GM12878 (cell line): ENCODE data around the gene SSH2. TPM values are rescaled to one million over a fixed set of nuclear protein-coding genes. Genes with fewer than 3 reads are reported as not detected.

Source experiments
- ATAC-seq: fragments of 200-7000 bp; cut with Tn5 transposase; 3 replicates; pipeline ENCODE4 v1.9.1; 2020; ENCODE audit warnings: mild to moderate bottlenecking, moderate library complexity
- BruUV-seq: library from RNA; stranded (reverse); fragments of 400-500 nt; replicated peaks from 2 replicates; lab custom pipeline; 2021; lab: Mats Ljungman, UMichigan
- CTCF ChIA-PET: fragments of 300-600 bp; sonication (Branson Sonifier 250); formaldehyde crosslinking; extraction: SDS; loops from one replicate; lab custom pipeline; 2021; ENCODE audit warnings: inconsistent platforms; lab: Yijun Ruan, JAX
- POLR2A ChIA-PET: fragments of 350-600 bp; formaldehyde crosslinking; extraction: SDS; loops from one replicate; lab custom pipeline; 2021; ENCODE audit warnings: inconsistent platforms; lab: Charles Lee
- RAD21 ChIA-PET: fragments of 300-600 bp; sonication (Branson Sonifier 250); formaldehyde crosslinking; loops from one replicate; lab custom pipeline; 2023; ENCODE audit warnings: antibody characterized with exemption; ENCODE audit not compliant: unreplicated experiment; lab: Charles Lee
- SMC1A ChIA-PET: fragments of 300-600 bp; sonication (Branson Sonifier 250); formaldehyde crosslinking; loops from one replicate; lab custom pipeline; 2023; ENCODE audit not compliant: unreplicated experiment, uncharacterized antibody; lab: Charles Lee
- DNase-seq: peaks from one replicate; pipeline ENCODE4 v3.0.0-alpha.2; 2011; ENCODE audit warnings: low read depth, low spot score
- FAIRE-seq: peaks from 3 replicates; lab custom pipeline; 2011; peaks lifted over from hg19 to GRCh38; lab: Jason Lieb, UNC
- H2AFZ ChIP-seq: 2 replicates; pipeline ENCODE4 v1.6.0; 2011; ENCODE audit warnings: low read depth, low read length, control low read depth; ENCODE audit not compliant: control insufficient read depth
- H3K27ac ChIP-seq: 2 replicates; pipeline ENCODE4 v1.5.1; 2011; ENCODE audit warnings: control low read depth; ENCODE audit not compliant: control insufficient read depth, insufficient read depth
- H3K27me3 ChIP-seq, 2 experiments: replicated peaks in 1 of 2; 2 replicates each; pipeline versions ENCODE4 v1.6.0 to v1.6.1; 2011; ENCODE audit warnings: low read length in 1 of 2; ENCODE audit not compliant: control insufficient read depth in 2 of 2, insufficient read depth in 2 of 2
- H3K36me3 ChIP-seq, 2 experiments: 2 replicates each; pipeline ENCODE4 v1.5.1; 2011; ENCODE audit warnings: low read length in 1 of 2; ENCODE audit not compliant: control insufficient read depth in 2 of 2, insufficient read depth in 2 of 2
- H3K4me1 ChIP-seq: 2 replicates; pipeline ENCODE4 v1.6.1; 2011; ENCODE audit warnings: mild to moderate bottlenecking, low read length, moderate library complexity, mixed read lengths; ENCODE audit not compliant: control insufficient read depth, insufficient read depth
- H3K4me2 ChIP-seq: 2 replicates; pipeline ENCODE4 v1.6.0; 2011; ENCODE audit warnings: control low read depth; ENCODE audit not compliant: control insufficient read depth, insufficient read depth
- H3K4me3 ChIP-seq: fragments of 200-600 bp; sonication (generic); 2 replicates; pipeline ENCODE4 v1.5.1; 2016
- H3K79me2 ChIP-seq: 2 replicates; pipeline ENCODE4 v1.6.0; 2011; ENCODE audit warnings: low read length; ENCODE audit not compliant: control insufficient read depth, insufficient read depth
- H3K9ac ChIP-seq: 2 replicates; pipeline ENCODE4 v1.8.0; 2011; ENCODE audit warnings: low read length, control low read depth, mixed read lengths; ENCODE audit not compliant: control insufficient read depth, insufficient read depth
- H3K9me3 ChIP-seq: replicated peaks from 3 replicates; pipeline ENCODE4 v1.5.1; 2011; ENCODE audit warnings: mild to moderate bottlenecking, low read length; ENCODE audit not compliant: control insufficient read depth, insufficient read depth
- H4K20me1 ChIP-seq: 2 replicates; pipeline ENCODE4 v1.6.0; 2011; ENCODE audit not compliant: control insufficient read depth, insufficient read depth
- ATF7 ChIP-seq: fragments of 450-650 bp; IDR thresholded peaks from 2 replicates; pipeline ENCODE4 v1.6.1; 2016; ENCODE audit warnings: low read depth, mild to moderate bottlenecking
- BHLHE40 ChIP-seq, 2 experiments: fragments of 450-650 bp in 1 of 2; IDR thresholded peaks; 2 replicates each; pipeline ENCODE4 v1.6.1; 2011 to 2017; ENCODE audit warnings: low read depth in 2 of 2, borderline replicate concordance in 1 of 2, improper control_type of control experiment in 1 of 2, low read length in 1 of 2, mild to moderate bottlenecking in 1 of 2
- CBFB ChIP-seq: IDR thresholded peaks from 2 replicates; pipeline ENCODE4 v1.6.1; 2016; ENCODE audit warnings: antibody characterized with exemption, low read depth
- EED ChIP-seq: sonication (generic); IDR thresholded peaks from 2 replicates; pipeline ENCODE4 v1.6.1; 2016; ENCODE audit warnings: antibody characterized with exemption, low read depth
- EP300 ChIP-seq, 2 experiments: fragments of 150-350 bp in 1 of 2; IDR thresholded peaks; 2 replicates each; pipeline ENCODE4 v1.6.1; 2011 to 2012; ENCODE audit warnings: low read depth in 2 of 2, low read length in 2 of 2, borderline replicate concordance in 1 of 2, improper control_type of control experiment in 1 of 2, inconsistent platforms in 1 of 2; ENCODE audit not compliant: control insufficient read depth in 1 of 2
- NFYB ChIP-seq: IDR thresholded peaks from 2 replicates; pipeline ENCODE4 v1.6.1; 2011; ENCODE audit warnings: low read depth, mild to moderate bottlenecking, low read length, improper control_type of control experiment, moderate library complexity; ENCODE audit not compliant: insufficient read depth
- POLR2AphosphoS5 ChIP-seq: IDR thresholded peaks from 2 replicates; pipeline ENCODE4 v1.6.1; 2011; ENCODE audit warnings: mild to moderate bottlenecking, low read length, inconsistent platforms
- STAT1 ChIP-seq: fragments of 450-650 bp; conservative IDR thresholded peaks from 2 replicates; pipeline ENCODE4 v1.6.1; 2014; ENCODE audit warnings: antibody characterized with exemption, mild to moderate bottlenecking
- TCF3 ChIP-seq: IDR thresholded peaks from 2 replicates; pipeline ENCODE4 v1.6.1; 2012; ENCODE audit warnings: low read depth, mild to moderate bottlenecking, low read length, borderline replicate concordance; ENCODE audit not compliant: insufficient read depth
- TCF7 ChIP-seq: IDR thresholded peaks from 2 replicates; pipeline ENCODE4 v1.6.1; 2014; ENCODE audit warnings: antibody characterized with exemption, borderline replicate concordance
- ZBED1 ChIP-seq: IDR thresholded peaks from 2 replicates; pipeline ENCODE4 v1.6.1; 2016; ENCODE audit warnings: borderline replicate concordance
- ZNF384 ChIP-seq: IDR thresholded peaks from 2 replicates; pipeline ENCODE4 v1.6.1; 2012; ENCODE audit warnings: low read depth, mild to moderate bottlenecking, low read length, improper control_type of control experiment, borderline replicate concordance
- ZNF622 ChIP-seq: fragments of 450-650 bp; IDR thresholded peaks from 2 replicates; pipeline ENCODE4 v1.6.1; 2017; ENCODE audit warnings: mild to moderate bottlenecking, inconsistent platforms
- WGBS: methylation state at CpG from one replicate; pipeline ENCODE4 v1.1.6; 2016; ENCODE audit warnings: low lambda C conversion rate; ENCODE audit not compliant: insufficient replicate concordance, insufficient coverage; ENCODE audit errors: missing lambda C conversion rate; 5-methylcytosine and 5-hydroxymethylcytosine counted together
- in situ Hi-C: fragments of 300-500 bp; cut with MboI; formaldehyde crosslinking; loops from 9 replicates; pipeline ENCODE4 v1.14.3; 2018; ENCODE audit warnings: mixed read lengths
- intact Hi-C: fragments of 100-400 bp; cut with micrococcal nuclease; formaldehyde crosslinking; loops from one replicate; pipeline ENCODE4 v1.14.2; 2022; ENCODE audit not compliant: unreplicated experiment
- polyA plus RNA-seq, 11 experiments: library from polyadenylated mRNA; depleted of rRNA in 4 of 11; unstranded in 6 of 11; stranded (reverse) in 5 of 11; fragments of >200 nt; fragmentation: Nextera tagmentation in 4 of 11; fragmentation: Illumina TruSeq in 1 of 11; extraction: Ambion mirVana in 4 of 11; extraction: Trizol in 1 of 11; gene quantifications; 1 replicate in 1 of 11; 2 replicates in 10 of 11; pipeline versions ENCODE4 v1.2.1 to v1.2.3, GENCODE V29; 2011 to 2016; ENCODE audit warnings: inconsistent platforms in 2 of 11, missing spikeins in 2 of 11, low read depth in 1 of 11
- total RNA-seq, 4 experiments: library from RNA; depleted of rRNA in 3 of 4; stranded (reverse); fragments of >200 nt in 3 of 4; fragmentation: Illumina TruSeq in 1 of 4; extraction: Trizol in 1 of 4; gene quantifications; 2 replicates each; pipeline versions ENCODE4 v1.2.1 to v1.2.3, GENCODE V29; 2013 to 2021
- TF ChIP-seq, protein P1 (sequence below): fragments of 450-650 bp; IDR thresholded peaks from 2 replicates; pipeline ENCODE4 v1.6.1; 2017; ENCODE audit warnings: borderline replicate concordance

The SSH2 gene
- total and polyA plus RNA-seq, 10 of the 15 experiments (the other 5 are each of a cell fraction or from before 2014, with no cell fraction given) = 9.3 to 65.9 (median 34.0) TPM

GRCh38 chr17:29719469-29719868, 210.6 kb downstream of the SSH2 start:
- H3K9ac ChIP-seq = no peak overlapping the region
- ATAC-seq (no peak), FAIRE-seq (no peak), DNase-seq (no peak)
- H3K4me2 ChIP-seq = no peak overlapping the region
- no peaks in the 10 kb centered on the region for H3K9me3 ChIP-seq
- BruUV-seq = no TSS peak
- peaks cover 52% of the 10 kb centered on the region for H3K4me1 ChIP-seq
- 100% methylated on average over 2 of the region's 2 CpGs for WGBS
- H3K27me3 ChIP-seq = no peaks in the 10 kb centered on the region
- CTCF ChIA-PET = no interaction called here
- intact Hi-C loops = no loop called here
- POLR2A ChIA-PET = interaction anchor here (1.6 kb wide), 1 partner anchor 12 kb away, joined by 10 read pairs; no protein-coding TSS in a partner anchor
- SMC1A ChIA-PET = interaction anchor here (0.6 to 3.0 kb wide), 4 partner anchors 12 to 61 kb away, joined by 3 to 16 read pairs (median 5); no protein-coding TSS in a partner anchor
- H3K4me3 ChIP-seq = no peak overlapping the region
- in situ Hi-C loops = no loop called here
- H2AFZ ChIP-seq = no peak overlapping the region
- H3K27ac ChIP-seq = no peak overlapping the region
- RAD21 ChIA-PET = no interaction called here
- H3K79me2 ChIP-seq = peaks cover 44% of the 10 kb centered on the region
- TF ChIP-seq POLR2AphosphoS5 (no peak), TCF7 (no peak), BHLHE40 (IDR thresholded peaks at IDR 0.05; ENCODE audit: borderline replicate concordance in 1 of 2, low read depth in 2 of 2, low read length in 1 of 2) (no peak), STAT1 (no peak), EP300 (IDR thresholded peaks at IDR 0.05; ENCODE audit: borderline replicate concordance in 1 of 2, control insufficient read depth in 1 of 2, low read depth in 2 of 2, low read length in 2 of 2) (no peak), ZBED1 (no peak), NFYB (no peak), ZNF384 (no peak), CBFB (no peak), TCF3 (no peak), ATF7 (no peak), ZNF622 (no peak), EED (no peak)
- TF ChIP-seq, protein P1, sequence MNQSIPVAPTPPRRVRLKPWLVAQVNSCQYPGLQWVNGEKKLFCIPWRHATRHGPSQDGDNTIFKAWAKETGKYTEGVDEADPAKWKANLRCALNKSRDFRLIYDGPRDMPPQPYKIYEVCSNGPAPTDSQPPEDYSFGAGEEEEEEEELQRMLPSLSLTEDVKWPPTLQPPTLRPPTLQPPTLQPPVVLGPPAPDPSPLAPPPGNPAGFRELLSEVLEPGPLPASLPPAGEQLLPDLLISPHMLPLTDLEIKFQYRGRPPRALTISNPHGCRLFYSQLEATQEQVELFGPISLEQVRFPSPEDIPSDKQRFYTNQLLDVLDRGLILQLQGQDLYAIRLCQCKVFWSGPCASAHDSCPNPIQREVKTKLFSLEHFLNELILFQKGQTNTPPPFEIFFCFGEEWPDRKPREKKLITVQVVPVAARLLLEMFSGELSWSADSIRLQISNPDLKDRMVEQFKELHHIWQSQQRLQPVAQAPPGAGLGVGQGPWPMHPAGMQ = no peak
- H4K20me1 ChIP-seq = no peaks in the 10 kb centered on the region
- no peaks in the 10 kb centered on the region; a peak in 1 of 4 replicates for H3K36me3 ChIP-seq
